IPS DF 4.7 (cell line): Measurements from ENCODE around the gene GPC5.
"Not testable (repeated sequence)": the region's sequence is repeated elsewhere in the genome, so short reads cannot be mapped to it uniquely, and the experiment has no call there.

Experiments
- DNase-seq: peaks from one replicate; pipeline ENCODE4 v3.0.0-alpha.2; 2013; ENCODE audit warnings: low spot score; ENCODE audit errors: extremely low read depth

Gene GPC5

GRCh38 chr13:92612892-92613291, 1214.5 kb downstream of the GPC5 start:
- DNase-seq = no peak

- DNase-seq = no peak
These were observed 1215.5 kb downstream of the GPC5 start for GRCh38 chr13:92613921-92614320.

GRCh38 chr13:92621985-92622384, 1223.6 kb downstream of the GPC5 start:
- no peak for DNase-seq

GRCh38 chr13:92622905-92623304, 1224.5 kb downstream of the GPC5 start:
- DNase-seq = no peak

GRCh38 chr13:92626274-92626673, 1227.9 kb downstream of the GPC5 start:
- no peak for DNase-seq

- no peak for DNase-seq
These were observed 1242.5 kb downstream of the GPC5 start for GRCh38 chr13:92640936-92641335.

- DNase-seq = no peak
These were observed 1250.9 kb downstream of the GPC5 start for GRCh38 chr13:92649140-92649813.

- no peak for DNase-seq
These were observed 1257.7 kb downstream of the GPC5 start for GRCh38 chr13:92656103-92656502.

GRCh38 chr13:92656648-92657047, 1258.2 kb downstream of the GPC5 start:
- no peak for DNase-seq

GRCh38 chr13:92657565-92657964, 1259.1 kb downstream of the GPC5 start:
- no peak for DNase-seq

- no peak for DNase-seq
These were observed 1259.9 kb downstream of the GPC5 start for GRCh38 chr13:92658293-92658692.

GRCh38 chr13:92661406-92661805, 1263.0 kb downstream of the GPC5 start:
- no peak for DNase-seq

- DNase-seq = no peak
These were observed 1269.7 kb downstream of the GPC5 start for GRCh38 chr13:92668157-92668556.

GRCh38 chr13:92670096-92670495, 1271.7 kb downstream of the GPC5 start:
- no peak for DNase-seq

GRCh38 chr13:92671821-92672220, 1273.4 kb downstream of the GPC5 start:
- no peak for DNase-seq

- DNase-seq = no peak
These were observed 1277.8 kb downstream of the GPC5 start for GRCh38 chr13:92676246-92676645.

GRCh38 chr13:92677571-92677970, 1279.2 kb downstream of the GPC5 start:
- DNase-seq = no peak

- no peak for DNase-seq
These were observed 1281.2 kb downstream of the GPC5 start for GRCh38 chr13:92679602-92680001.

GRCh38 chr13:92681239-92681638, 1282.8 kb downstream of the GPC5 start:
- DNase-seq = no peak

- DNase-seq = no peak
These were observed 1284.6 kb downstream of the GPC5 start for GRCh38 chr13:92682832-92683517.

- DNase-seq = no peak
These were observed 1295.6 kb downstream of the GPC5 start for GRCh38 chr13:92694047-92694446.

- DNase-seq = not testable (repeated sequence)
These were observed 1297.4 kb downstream of the GPC5 start for GRCh38 chr13:92695827-92696226.

- no peak for DNase-seq
These were observed 1318.3 kb downstream of the GPC5 start for GRCh38 chr13:92716749-92717148.
